Tibial nerve (tissue), 4 donors: ENCODE results near the gene LSAMP. TPM values are rescaled to one million over a fixed set of nuclear protein-coding genes. Genes with fewer than 3 reads are reported as not detected.

Source experiments
- DNase-seq, 2 donors: peaks; one replicate each; pipeline ENCODE4 v3.0.0-alpha.2; 2019; ENCODE audit warnings: low spot score in 2 of 2
- H3K27ac ChIP-seq, 4 donors: fragments of 200-600 bp; sonication (generic) in 3 of 4; one replicate each; pipeline ENCODE4 v1.5.1; 2017 to 2019; ENCODE audit warnings: mild to moderate bottlenecking in 1 of 4
- H3K27me3 ChIP-seq, 2 donors: fragments of 200-600 bp; sonication (generic) in 1 of 2; one replicate each; pipeline versions ENCODE4 v1.5.1 to v1.6.0; 2017 to 2019
- H3K36me3 ChIP-seq, 3 donors: fragments of 200-600 bp; sonication (generic); one replicate each; pipeline ENCODE4 v1.5.1; 2018 to 2019
- H3K4me1 ChIP-seq, 4 donors: fragments of 200-600 bp; sonication (generic) in 3 of 4; one replicate each; pipeline ENCODE4 v1.5.1; 2017 to 2019
- H3K4me3 ChIP-seq, 4 donors: fragments of 200-600 bp; sonication (generic) in 3 of 4; one replicate each; pipeline ENCODE4 v1.5.1; 2017 to 2019; ENCODE audit warnings: mild to moderate bottlenecking in 1 of 4, moderate library complexity in 1 of 4
- H3K9me3 ChIP-seq, 4 donors: fragments of 200-600 bp; sonication (generic) in 3 of 4; one replicate each; pipeline ENCODE4 v1.5.1; 2017 to 2019
- EP300 ChIP-seq, 2 donors: sonication (generic); formaldehyde crosslinking; IDR thresholded peaks; one replicate each; pipeline ENCODE4 v1.6.1; 2017; ENCODE audit warnings: antibody characterized with exemption in 2 of 2, mild to moderate bottlenecking in 1 of 2
- POLR2A ChIP-seq, 2 donors: fragments of 450-650 bp; IDR thresholded peaks; one replicate each; pipeline ENCODE4 v1.6.1; 2017; ENCODE audit warnings: antibody characterized with exemption in 2 of 2, mild to moderate bottlenecking in 2 of 2, moderate library complexity in 2 of 2
- WGBS, 2 donors: methylation state at CpG; one replicate each; pipeline ENCODE4 v1.1.5; 2018; 5-methylcytosine and 5-hydroxymethylcytosine counted together
- total RNA-seq, 4 donors: library from RNA; depleted of rRNA; stranded (reverse); fragments of >200 nt; gene quantifications; one replicate each; pipeline ENCODE4 v1.1.0, GENCODE V29; 2016
- TF ChIP-seq, protein P1 (sequence below), 5 experiments: fragments of 200-600 bp in 3 of 5; fragments of 450-650 bp in 2 of 5; sonication (generic) in 3 of 5; IDR thresholded peaks; one replicate each; pipeline ENCODE4 v1.5.1; 2016 to 2019; ENCODE audit warnings: antibody characterized with exemption in 5 of 5, mild to moderate bottlenecking in 3 of 5, moderate library complexity in 2 of 5

Gene LSAMP
- total RNA-seq, 4 donors from 2014 or later = 3.6 to 6.1 (median 4.2) TPM

DNA sequence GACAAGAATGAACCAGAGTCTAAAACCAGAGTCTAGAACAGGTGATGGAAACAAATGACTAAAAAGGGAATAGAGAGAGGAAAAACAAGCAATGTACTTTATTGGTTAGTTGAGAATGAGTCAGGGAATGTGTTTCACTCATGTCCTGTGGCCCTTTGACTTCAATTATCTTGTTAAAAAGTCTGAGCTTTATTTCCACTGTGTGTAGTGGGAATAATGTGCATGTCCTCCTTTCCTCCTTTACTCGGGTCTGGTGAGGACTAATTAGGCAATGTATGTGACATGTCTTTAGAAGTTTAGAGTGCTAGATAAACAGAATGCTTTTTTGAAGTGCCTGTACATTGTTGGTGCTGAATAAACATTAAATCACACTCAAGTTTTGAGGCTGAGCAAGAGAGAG lies 21.3 kb downstream of the LSAMP start:
- H3K4me3 ChIP-seq = peak overlapping the region in 1 of 4 donors; percentile 28
- no peaks in the 10 kb centered on the region for H3K9me3 ChIP-seq
- DNase-seq = no peak
- WGBS, 2 donors = 5 to 8% methylated on average over 1 of the region's 1 CpG
- no peaks in the 10 kb centered on the region for H3K27me3 ChIP-seq
- peaks cover 0 to 18% (median 0%) of the 10 kb centered on the region in 4 donors for H3K4me1 ChIP-seq
- TF ChIP-seq POLR2A (IDR thresholded peaks at IDR 0.05) (no peak), EP300 (IDR thresholded peaks at IDR 0.05) (no peak)
- TF ChIP-seq, protein P1, sequence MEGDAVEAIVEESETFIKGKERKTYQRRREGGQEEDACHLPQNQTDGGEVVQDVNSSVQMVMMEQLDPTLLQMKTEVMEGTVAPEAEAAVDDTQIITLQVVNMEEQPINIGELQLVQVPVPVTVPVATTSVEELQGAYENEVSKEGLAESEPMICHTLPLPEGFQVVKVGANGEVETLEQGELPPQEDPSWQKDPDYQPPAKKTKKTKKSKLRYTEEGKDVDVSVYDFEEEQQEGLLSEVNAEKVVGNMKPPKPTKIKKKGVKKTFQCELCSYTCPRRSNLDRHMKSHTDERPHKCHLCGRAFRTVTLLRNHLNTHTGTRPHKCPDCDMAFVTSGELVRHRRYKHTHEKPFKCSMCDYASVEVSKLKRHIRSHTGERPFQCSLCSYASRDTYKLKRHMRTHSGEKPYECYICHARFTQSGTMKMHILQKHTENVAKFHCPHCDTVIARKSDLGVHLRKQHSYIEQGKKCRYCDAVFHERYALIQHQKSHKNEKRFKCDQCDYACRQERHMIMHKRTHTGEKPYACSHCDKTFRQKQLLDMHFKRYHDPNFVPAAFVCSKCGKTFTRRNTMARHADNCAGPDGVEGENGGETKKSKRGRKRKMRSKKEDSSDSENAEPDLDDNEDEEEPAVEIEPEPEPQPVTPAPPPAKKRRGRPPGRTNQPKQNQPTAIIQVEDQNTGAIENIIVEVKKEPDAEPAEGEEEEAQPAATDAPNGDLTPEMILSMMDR (IDR thresholded peaks at IDR 0.05) = no peak
- peak overlapping the region in 2 of 4 donors; percentile 63 to 76 for H3K27ac ChIP-seq
- H3K36me3 ChIP-seq = no peaks in the 10 kb centered on the region

DNA sequence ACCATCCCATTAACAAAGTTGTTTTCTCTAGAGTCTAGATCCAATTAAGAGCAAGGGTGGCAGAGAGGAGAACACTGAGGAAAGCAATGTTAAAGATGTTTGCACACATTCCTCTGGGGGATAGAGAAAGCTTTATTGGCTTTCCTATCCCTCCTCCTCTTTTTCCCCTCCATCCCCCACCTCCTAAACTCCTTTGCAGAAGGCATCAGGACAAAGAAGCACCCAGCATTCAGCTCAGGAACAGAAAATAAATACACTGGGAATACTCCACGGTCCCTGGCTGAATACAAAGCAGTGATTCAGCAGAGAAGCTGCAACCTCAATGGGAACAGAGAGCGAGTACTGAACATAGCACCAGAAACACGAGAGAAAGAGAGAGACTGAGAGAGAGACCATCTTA lies 21.9 kb downstream of the LSAMP start:
- DNase-seq = no peak
- Histone ChIP-seq H3K4me1 (peaks cover 0 to 18% (median 0%) of the 10 kb centered on the region in 4 donors), H3K27me3 (no peaks in the 10 kb centered on the region), H3K4me3 (peak overlapping the region in 3 of 4 donors; percentile 4 to 28 (median 4)), H3K27ac (peak overlapping the region in 3 of 4 donors; percentile 38 to 76 (median 63)), H3K36me3 (no peaks in the 10 kb centered on the region), H3K9me3 (no peaks in the 10 kb centered on the region)
- 16 to 17% methylated on average over 3 of the region's 3 CpGs for WGBS, 2 donors
- TF ChIP-seq, protein P1 (IDR thresholded peaks at IDR 0.05) = no peak
- TF ChIP-seq POLR2A (IDR thresholded peaks at IDR 0.05) (no peak), EP300 (IDR thresholded peaks at IDR 0.05) (no peak)

DNA sequence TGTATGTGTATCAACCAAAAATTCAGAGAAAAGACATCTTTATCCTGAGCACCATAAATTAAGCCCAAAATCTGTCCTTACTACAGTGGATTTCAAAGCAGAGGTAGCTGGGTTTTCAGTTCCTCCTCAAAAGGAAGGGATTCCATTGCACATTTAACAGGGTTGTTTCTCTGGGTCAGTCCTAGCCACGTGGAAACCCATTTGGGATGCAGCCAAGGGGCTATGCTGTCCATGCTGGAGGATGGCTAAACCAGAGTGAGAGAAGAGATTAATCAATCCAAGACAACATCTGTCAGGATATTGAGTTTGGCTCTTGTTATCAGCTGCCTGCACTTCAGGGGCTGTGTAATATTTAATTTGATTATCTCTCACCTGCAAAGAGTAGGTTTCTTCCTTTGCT lies 28.1 kb downstream of the LSAMP start:
- no peaks in the 10 kb centered on the region for H3K27me3 ChIP-seq
- H3K36me3 ChIP-seq = no peaks in the 10 kb centered on the region
- TF ChIP-seq, protein P1 (IDR thresholded peaks at IDR 0.05) = no peak
- TF ChIP-seq EP300 (IDR thresholded peaks at IDR 0.05) (no peak), POLR2A (IDR thresholded peaks at IDR 0.05) (no peak)
- no peak for DNase-seq
- H3K4me3 ChIP-seq = no peak overlapping the region
- H3K4me1 ChIP-seq = no peaks in the 10 kb centered on the region
- 11 to 27% methylated on average over 1 of the region's 1 CpG for WGBS, 2 donors
- no peak overlapping the region for H3K27ac ChIP-seq
- no peaks in the 10 kb centered on the region for H3K9me3 ChIP-seq

DNA sequence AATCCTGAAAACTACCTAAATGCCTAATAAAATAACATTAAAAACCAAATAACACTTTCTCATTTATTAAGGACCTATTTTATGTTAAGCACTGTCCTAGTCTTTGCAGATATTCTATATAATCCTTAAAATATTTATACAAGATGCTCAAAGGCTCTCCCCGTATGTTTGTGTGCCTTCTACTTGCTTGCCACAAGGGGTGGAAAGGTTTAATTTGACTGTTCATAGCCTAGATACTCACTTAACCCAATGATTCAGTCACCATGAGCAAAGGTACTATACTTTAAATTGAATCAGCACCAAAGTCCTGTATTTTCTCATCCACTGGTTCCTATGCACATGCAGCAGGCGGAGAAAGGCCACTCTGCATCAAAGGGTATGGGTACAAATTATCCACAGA lies 32.0 kb downstream of the LSAMP start:
- Histone ChIP-seq H3K4me3 (no peak overlapping the region), H3K9me3 (no peaks in the 10 kb centered on the region), H3K27me3 (no peaks in the 10 kb centered on the region), H3K27ac (no peak overlapping the region), H3K36me3 (no peaks in the 10 kb centered on the region), H3K4me1 (no peaks in the 10 kb centered on the region)
- DNase-seq = no peak
- 75 to 81% methylated on average over 2 of the region's 2 CpGs for WGBS, 2 donors
- TF ChIP-seq POLR2A (IDR thresholded peaks at IDR 0.05) (no peak), EP300 (IDR thresholded peaks at IDR 0.05) (no peak)
- TF ChIP-seq, protein P1 (IDR thresholded peaks at IDR 0.05) = peak in 1 of 5 experiments; percentile 12

DNA sequence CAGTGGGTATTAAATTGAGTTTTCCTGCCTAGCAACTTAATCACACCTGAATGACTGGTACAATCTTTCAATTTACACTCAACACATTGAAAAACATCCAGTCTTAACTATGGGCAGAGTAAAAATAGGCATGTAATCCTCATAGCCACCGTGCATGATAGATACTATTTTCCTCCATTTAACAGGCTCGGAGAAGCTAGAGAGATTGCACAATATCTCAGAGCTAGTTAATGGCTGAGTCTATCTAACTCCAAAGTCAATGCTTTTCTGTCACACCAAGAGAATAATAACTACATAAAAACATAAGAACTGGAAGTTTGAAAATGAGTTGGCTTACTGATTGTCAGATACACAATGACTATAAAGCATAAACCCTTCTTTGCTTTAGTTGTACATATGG lies 36.8 kb downstream of the LSAMP start:
- no peak overlapping the region for H3K27ac ChIP-seq
- no peaks in the 10 kb centered on the region for H3K27me3 ChIP-seq
- H3K4me3 ChIP-seq = no peak overlapping the region
- DNase-seq = no peak
- H3K4me1 ChIP-seq = peaks cover 0 to 2% (median 0%) of the 10 kb centered on the region in 4 donors
- no peaks in the 10 kb centered on the region for H3K9me3 ChIP-seq
- TF ChIP-seq, protein P1 (IDR thresholded peaks at IDR 0.05) = no peak
- TF ChIP-seq EP300 (IDR thresholded peaks at IDR 0.05) (no peak), POLR2A (IDR thresholded peaks at IDR 0.05) (no peak)
- WGBS, 2 donors = 79% methylated on average over 2 of the region's 2 CpGs
- no peaks in the 10 kb centered on the region for H3K36me3 ChIP-seq
